ENCODE data around the gene DNAH11. TPM values are rescaled to one million over a fixed set of nuclear protein-coding genes. Genes with fewer than 3 reads are reported as not detected.

DNAH11 gene
- total RNA-seq, 1 donor from 2014 or later: 0.22 TPM

DNA sequence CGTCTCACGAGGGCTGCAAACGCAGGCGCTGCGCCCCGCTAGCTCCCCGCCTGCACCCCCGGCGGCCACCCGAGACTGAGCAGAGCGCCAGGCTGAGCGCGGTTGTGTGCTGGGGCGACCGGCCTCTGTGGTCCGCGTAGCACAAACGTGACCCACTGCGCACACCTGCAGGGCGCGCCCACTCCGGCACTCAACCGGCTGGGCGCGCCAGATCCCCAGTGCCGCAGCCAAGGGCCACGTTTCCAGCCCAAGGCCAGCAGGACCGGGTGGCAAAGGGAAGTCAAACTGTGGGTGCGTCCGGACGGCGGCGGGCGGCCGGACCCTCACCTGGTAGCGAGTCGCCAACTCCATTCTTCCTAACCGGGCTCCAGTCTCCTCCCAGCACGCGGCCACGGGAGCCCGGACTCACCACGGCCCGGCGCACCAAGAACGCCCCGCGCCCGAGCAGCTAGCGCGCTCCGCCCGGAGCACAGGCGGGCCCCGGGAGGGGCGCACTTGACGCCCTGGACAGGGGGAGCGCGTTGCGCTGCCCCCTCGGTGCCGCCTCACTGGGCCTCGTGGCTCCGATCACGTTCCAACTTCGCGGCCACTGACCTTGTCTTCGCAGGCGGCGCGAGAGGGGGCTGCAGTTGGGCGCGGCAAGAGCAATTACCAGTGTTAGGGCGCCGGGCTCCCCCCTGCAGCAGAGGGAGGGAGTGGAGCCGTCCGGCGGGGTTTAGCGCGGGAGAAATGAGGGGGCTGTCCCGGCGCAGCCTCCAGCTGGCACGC lies 402.8 kb downstream of the DNAH11 start, which contains the start of gene CDCA7L:
Gene CDCA7L, minus strand, starts transcription at position 446 of the 768 bp plus-strand sequence. Its CDS starts 95 bp downstream, at position 351.
- Mint-ChIP-seq H3K4me3 (ENCODE audit: unreplicated experiment) (peak within 1 kb of the TSS; percentile 85), H3K9me3 (ENCODE audit: unreplicated experiment) (peaks cover 2% of the 10 kb centered on the region), H3K4me1 (ENCODE audit: low read depth, unreplicated experiment) (peaks cover 5% of the 10 kb centered on the region), H3K27me3 (ENCODE audit: unreplicated experiment) (no peaks in the 10 kb centered on the region), H3K36me3 (ENCODE audit: unreplicated experiment) (no peaks in the 10 kb centered on the region), H3K27ac (ENCODE audit: unreplicated experiment) (no peak within 1 kb of the TSS)
- TF ChIP-seq, protein P1, sequence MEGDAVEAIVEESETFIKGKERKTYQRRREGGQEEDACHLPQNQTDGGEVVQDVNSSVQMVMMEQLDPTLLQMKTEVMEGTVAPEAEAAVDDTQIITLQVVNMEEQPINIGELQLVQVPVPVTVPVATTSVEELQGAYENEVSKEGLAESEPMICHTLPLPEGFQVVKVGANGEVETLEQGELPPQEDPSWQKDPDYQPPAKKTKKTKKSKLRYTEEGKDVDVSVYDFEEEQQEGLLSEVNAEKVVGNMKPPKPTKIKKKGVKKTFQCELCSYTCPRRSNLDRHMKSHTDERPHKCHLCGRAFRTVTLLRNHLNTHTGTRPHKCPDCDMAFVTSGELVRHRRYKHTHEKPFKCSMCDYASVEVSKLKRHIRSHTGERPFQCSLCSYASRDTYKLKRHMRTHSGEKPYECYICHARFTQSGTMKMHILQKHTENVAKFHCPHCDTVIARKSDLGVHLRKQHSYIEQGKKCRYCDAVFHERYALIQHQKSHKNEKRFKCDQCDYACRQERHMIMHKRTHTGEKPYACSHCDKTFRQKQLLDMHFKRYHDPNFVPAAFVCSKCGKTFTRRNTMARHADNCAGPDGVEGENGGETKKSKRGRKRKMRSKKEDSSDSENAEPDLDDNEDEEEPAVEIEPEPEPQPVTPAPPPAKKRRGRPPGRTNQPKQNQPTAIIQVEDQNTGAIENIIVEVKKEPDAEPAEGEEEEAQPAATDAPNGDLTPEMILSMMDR (IDR thresholded peaks at IDR 0.05; ENCODE audit: partially characterized antibody, unreplicated experiment): no peak
- peak; percentile 71 for DNase-seq

DNA sequence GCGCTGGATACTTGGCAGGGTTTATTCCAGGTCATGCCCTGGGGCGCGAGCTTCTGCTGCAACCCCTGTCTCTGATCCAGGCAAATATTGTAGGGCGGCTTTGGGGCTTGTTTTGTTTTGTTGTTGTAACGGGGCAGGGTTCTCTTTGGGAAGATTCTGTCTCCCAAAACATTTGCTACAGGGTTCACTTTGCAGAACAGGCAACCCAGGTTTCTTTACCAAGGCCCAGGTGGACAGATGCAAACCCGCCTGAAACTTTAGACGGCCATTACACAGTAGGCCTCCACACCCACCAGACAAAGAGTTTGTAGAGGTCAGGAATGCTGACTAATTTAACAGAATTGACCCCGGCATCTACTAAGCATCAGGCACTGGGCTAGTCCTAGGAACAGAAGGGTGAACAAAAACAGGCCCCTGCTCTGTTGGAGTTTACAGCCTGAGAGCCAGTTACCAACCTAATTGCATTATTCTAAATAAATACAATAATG lies 403.4 kb downstream of the DNAH11 start:
- Mint-ChIP-seq H3K36me3 (ENCODE audit: unreplicated experiment) (no peaks in the 10 kb centered on the region), H3K27ac (ENCODE audit: unreplicated experiment) (no peak overlapping the region), H3K4me1 (ENCODE audit: low read depth, unreplicated experiment) (peaks cover 5% of the 10 kb centered on the region), H3K9me3 (ENCODE audit: unreplicated experiment) (peaks cover 2% of the 10 kb centered on the region), H3K4me3 (ENCODE audit: unreplicated experiment) (peak overlapping the region; percentile 85), H3K27me3 (ENCODE audit: unreplicated experiment) (no peaks in the 10 kb centered on the region)
- no peak for DNase-seq
- TF ChIP-seq, protein P1 (IDR thresholded peaks at IDR 0.05; ENCODE audit: partially characterized antibody, unreplicated experiment): no peak

DNA sequence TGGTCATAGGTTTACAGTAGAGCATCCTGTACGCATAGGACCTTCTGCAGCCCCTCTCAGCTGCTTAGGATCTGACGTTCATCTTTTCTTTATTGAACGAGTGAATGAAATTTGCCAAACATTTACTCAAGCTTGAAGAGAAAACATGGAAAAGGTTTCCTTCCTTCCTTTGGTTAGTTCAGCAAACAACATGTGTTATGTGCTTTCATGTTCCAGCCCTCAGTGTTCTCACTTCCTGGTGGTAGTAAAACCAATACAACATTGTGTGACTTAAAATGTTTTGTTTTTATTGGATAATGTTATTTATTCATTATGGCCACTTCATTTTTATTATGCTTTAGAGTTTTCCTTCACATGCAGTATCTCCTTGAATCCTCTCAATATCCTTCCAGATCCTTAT lies 404.2 kb downstream of the DNAH11 start:
- H3K36me3 Mint-ChIP-seq (ENCODE audit: unreplicated experiment): no peaks in the 10 kb centered on the region
- TF ChIP-seq, protein P1 (IDR thresholded peaks at IDR 0.05; ENCODE audit: partially characterized antibody, unreplicated experiment): no peak
- no peaks in the 10 kb centered on the region for H3K4me1 Mint-ChIP-seq (ENCODE audit: low read depth, unreplicated experiment)
- H3K27me3 Mint-ChIP-seq (ENCODE audit: unreplicated experiment): no peaks in the 10 kb centered on the region
- H3K4me3 Mint-ChIP-seq (ENCODE audit: unreplicated experiment): no peak overlapping the region
- H3K27ac Mint-ChIP-seq (ENCODE audit: unreplicated experiment): no peak overlapping the region
- DNase-seq: no peak
- peaks cover 2% of the 10 kb centered on the region for H3K9me3 Mint-ChIP-seq (ENCODE audit: unreplicated experiment)

DNA sequence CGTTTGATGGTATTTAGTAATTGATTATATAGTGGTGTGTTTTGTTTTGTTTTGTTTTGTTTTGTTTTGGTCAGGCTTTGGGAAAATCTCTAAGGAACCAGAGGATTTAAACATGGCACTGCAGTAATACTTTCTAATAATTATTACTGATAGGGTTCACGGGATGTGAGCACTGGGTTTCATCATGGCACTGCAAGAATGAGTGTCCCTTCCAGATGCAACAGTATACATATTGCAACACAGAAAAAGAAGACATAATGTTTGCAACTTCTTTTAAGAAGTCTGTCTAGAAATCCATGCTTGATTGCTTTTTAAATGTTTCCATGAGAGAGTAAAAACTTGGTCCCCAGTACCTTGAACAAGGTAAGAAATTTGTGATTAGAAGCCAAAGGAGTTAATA lies 405.1 kb downstream of the DNAH11 start:
- no peak for DNase-seq
- Mint-ChIP-seq H3K27ac (ENCODE audit: unreplicated experiment) (no peak overlapping the region), H3K36me3 (ENCODE audit: unreplicated experiment) (no peaks in the 10 kb centered on the region), H3K4me1 (ENCODE audit: low read depth, unreplicated experiment) (no peaks in the 10 kb centered on the region), H3K27me3 (ENCODE audit: unreplicated experiment) (no peaks in the 10 kb centered on the region), H3K9me3 (ENCODE audit: unreplicated experiment) (peaks cover 2% of the 10 kb centered on the region), H3K4me3 (ENCODE audit: unreplicated experiment) (no peak overlapping the region)
- TF ChIP-seq, protein P1 (IDR thresholded peaks at IDR 0.05; ENCODE audit: partially characterized antibody, unreplicated experiment): no peak

DNA sequence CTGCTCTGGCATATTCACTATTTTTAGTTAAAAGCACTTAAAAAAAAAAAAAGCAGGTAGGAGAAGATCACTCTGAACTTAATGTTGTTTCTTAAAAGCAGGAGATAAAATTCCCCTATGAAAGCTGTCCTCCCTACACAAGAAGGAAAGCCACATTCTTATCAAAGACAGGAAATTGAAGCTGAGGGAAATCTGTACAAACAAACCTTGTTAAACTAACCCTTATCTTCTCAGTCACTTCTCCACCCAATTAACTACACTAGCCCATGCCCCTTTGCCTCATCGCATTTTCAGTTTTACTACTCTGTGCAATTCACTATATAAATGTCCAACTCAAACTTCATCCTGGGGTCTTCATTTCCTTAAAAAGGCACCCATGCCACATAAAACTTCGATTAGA lies 405.5 kb downstream of the DNAH11 start:
- no peaks in the 10 kb centered on the region for H3K27me3 Mint-ChIP-seq (ENCODE audit: unreplicated experiment)

More for the DNA sequence above, 405.5 kb downstream of the DNAH11 start:
- no peak for DNase-seq
- TF ChIP-seq, protein P1 (IDR thresholded peaks at IDR 0.05; ENCODE audit: partially characterized antibody, unreplicated experiment): no peak
- no peaks in the 10 kb centered on the region for H3K4me1 Mint-ChIP-seq (ENCODE audit: low read depth, unreplicated experiment)
- no peaks in the 10 kb centered on the region for H3K36me3 Mint-ChIP-seq (ENCODE audit: unreplicated experiment)
- H3K9me3 Mint-ChIP-seq (ENCODE audit: unreplicated experiment): peaks cover 2% of the 10 kb centered on the region
- H3K4me3 Mint-ChIP-seq (ENCODE audit: unreplicated experiment): no peak overlapping the region
- no peak overlapping the region for H3K27ac Mint-ChIP-seq (ENCODE audit: unreplicated experiment)

All from glutamatergic neuron (in vitro differentiated cells).